OCI-LY3 (cell line): ENCODE data around the gene ELAVL1.

Experiments
- CTCF ChIP-seq: fragments of 200-600, 300-600 bp; sonication (generic); IDR thresholded peaks from 2 replicates; pipeline ENCODE4 v1.5.1; 2014; ENCODE audit warnings: antibody characterized with exemption, low read length, low read depth
- EZH2phosphoT487 ChIP-seq: fragments of 200-600 bp; shearing (Covaris generic); IDR thresholded peaks from 2 replicates; pipeline ENCODE4 v1.6.1; 2018; ENCODE audit warnings: antibody characterized with exemption, mixed run types, low read depth

DNA sequence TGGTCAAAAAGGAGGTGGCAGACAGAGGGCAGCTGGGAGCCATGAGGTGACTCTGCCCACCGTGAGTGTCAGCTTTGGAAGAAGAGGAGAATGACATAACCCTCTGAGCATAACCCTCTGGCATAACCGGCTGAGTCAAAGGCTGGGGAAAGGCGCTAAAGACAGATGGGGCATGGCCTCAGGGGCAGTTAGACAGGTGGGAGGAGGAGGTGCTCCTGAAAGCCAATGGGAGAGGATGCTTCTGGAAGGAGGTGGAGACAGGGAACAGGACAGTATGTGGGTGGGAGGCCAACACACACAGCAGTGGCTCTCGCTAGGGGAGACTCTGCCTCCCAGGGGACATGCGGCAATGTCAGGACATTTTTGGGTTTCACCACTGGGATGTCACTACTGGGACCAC is 17.1 kb downstream of the ELAVL1 start:
- no peak for TF ChIP-seq CTCF
- TF ChIP-seq EZH2phosphoT487, result no peak
